Right cardiac atrium (tissue), 5 donors: Measurements from ENCODE around the gene STARD13. TPM values are rescaled to one million over a fixed set of nuclear protein-coding genes. Genes with fewer than 3 reads are reported as not detected.

ENCODE experiments used
- ATAC-seq, 2 donors: fragments of 200-7000 bp; cut with Tn5 transposase; one replicate each; pipeline versions ENCODE4 v1.8.0 to v1.9.1; 2020; ENCODE audit warnings: moderate library complexity in 2 of 2, mild to moderate bottlenecking in 1 of 2
- DNase-seq, 3 donors: peaks; one replicate each; pipeline ENCODE4 v3.0.0-alpha.2; 2020
- H3K27ac ChIP-seq: one replicate; pipeline ENCODE4 v1.5.1; 2013; ENCODE audit warnings: mild to moderate bottlenecking, low read length, control low read depth, moderate library complexity
- H3K27me3 ChIP-seq: one replicate; pipeline ENCODE4 v1.6.1; 2013; ENCODE audit not compliant: control insufficient read depth, insufficient read depth
- H3K4me1 ChIP-seq: one replicate; pipeline ENCODE4 v1.6.1; 2013; ENCODE audit warnings: low read length; ENCODE audit not compliant: control insufficient read depth, insufficient read depth
- H3K4me3 ChIP-seq: one replicate; pipeline ENCODE4 v1.5.1; 2013; ENCODE audit warnings: low read length, control low read depth
- H3K9me3 ChIP-seq: one replicate; pipeline ENCODE4 v1.6.1; 2013; ENCODE audit warnings: low read length; ENCODE audit not compliant: control insufficient read depth
- WGBS: extraction: QIAGEN DNeasy Blood & Tissue Kit; methylation state at CpG from one replicate; pipeline ENCODE4 v1.1.7; 2013; 5-methylcytosine and 5-hydroxymethylcytosine counted together
- intact Hi-C, 4 donors: fragments of 100-400 bp; cut with DNase I; formaldehyde crosslinking; loops; one replicate each; pipeline versions ENCODE4 v1.11.0 to v1.14.0; 2022 to 2023
- polyA plus RNA-seq: library from polyadenylated mRNA; stranded (reverse); fragments of 200-250 nt; gene quantifications from one replicate; pipeline ENCODE4 v1.2.3, GENCODE V29; 2013
- total RNA-seq, 4 donors: library from RNA; stranded (reverse); fragmentation: NEBNext Ultra II Directional; extraction: Animal tissue kit (Norgen Biotek cat#: 25700); gene quantifications; one replicate each; pipeline ENCODE4 v1.2.1, GENCODE V29; 2021
- donor health status: healthy with polysubstance abuse.
- donor health status: DM: no; HTN: yes; CAD: no.
- donor health status: DM: no; HTN: no; CAD: no.
- donor health status: DM: no; HTN: yes; CAD: no; lungs with severe emphysema.
- donor health status: DM: yes; HTN: yes; CAD: no.

Gene STARD13
- total and polyA plus RNA-seq, 5 donors: 9.6 to 35.7 (median 27.3) TPM

DNA sequence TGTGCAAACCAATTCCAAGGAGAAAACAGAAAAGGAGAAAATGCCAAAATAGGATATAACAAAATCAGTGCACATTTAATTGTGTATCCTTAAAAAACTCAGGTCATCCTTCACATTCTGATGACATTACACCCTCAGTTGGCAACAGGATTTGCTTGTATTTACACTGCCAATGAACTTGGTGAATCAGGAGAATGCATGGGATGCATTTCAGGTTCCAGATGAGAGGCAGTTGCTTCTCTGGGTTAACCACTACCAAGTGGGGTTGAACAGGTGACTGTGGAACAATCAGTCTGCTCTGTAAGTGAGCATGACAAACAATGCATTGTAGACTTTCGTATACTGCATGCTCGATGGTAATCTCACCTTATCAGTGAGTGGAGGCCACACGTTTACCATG is 79.1 kb downstream of the STARD13 start:
- WGBS: 74% methylated on average over 3 of the region's 3 CpGs
- Histone ChIP-seq H3K27ac (no peak overlapping the region), H3K4me3 (no peak overlapping the region)

GRCh38 chr13:33205804-33206221 is 79.7 kb downstream of the STARD13 start:
- intact Hi-C loops: no loop called here

More for the DNA sequence above, 79.1 kb downstream of the STARD13 start:
- Histone ChIP-seq H3K4me1 (peaks cover 24% of the 10 kb centered on the region), H3K27me3 (no peaks in the 10 kb centered on the region), H3K9me3 (no peaks in the 10 kb centered on the region)
- intact Hi-C loops: no loop called here
- ATAC-seq (no peak), DNase-seq (no peak)

DNA sequence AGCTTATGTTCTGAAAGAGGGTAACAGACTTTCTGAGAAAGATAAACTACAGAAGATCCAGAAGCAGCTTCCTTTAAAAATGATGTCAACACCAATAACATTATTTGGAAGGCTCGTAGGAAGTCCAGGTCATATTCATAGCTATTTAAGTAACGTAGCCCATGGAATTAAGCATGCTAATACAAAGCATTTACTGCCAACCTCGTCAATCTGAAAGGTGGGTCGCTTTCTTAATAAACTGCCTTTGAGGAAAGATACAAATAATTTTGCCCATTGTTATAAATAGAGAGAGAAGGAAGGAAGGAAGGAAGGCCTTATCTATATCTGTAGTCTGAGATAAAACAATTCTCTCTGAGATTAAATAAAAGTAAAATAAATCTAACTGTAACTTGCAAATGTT is 80.3 kb downstream of the STARD13 start:
- ATAC-seq (no peak), DNase-seq (no peak)
- peak overlapping the region; percentile 54 for H3K4me3 ChIP-seq
- intact Hi-C loops: no loop called here
- H3K27me3 ChIP-seq: no peaks in the 10 kb centered on the region
- H3K9me3 ChIP-seq: no peaks in the 10 kb centered on the region
- H3K27ac ChIP-seq: no peak overlapping the region
- H3K4me1 ChIP-seq: peaks cover 27% of the 10 kb centered on the region
- 27% methylated on average over 4 of the region's 4 CpGs for WGBS

More at GRCh38 chr13:33205804-33206221, 79.7 kb downstream of the STARD13 start:
- ATAC-seq (peak; percentile 33 to 52), DNase-seq (no peak)
- Histone ChIP-seq H3K27ac (peak overlapping the region; percentile 73), H3K9me3 (no peaks in the 10 kb centered on the region), H3K27me3 (no peaks in the 10 kb centered on the region), H3K4me1 (peaks cover 24% of the 10 kb centered on the region), H3K4me3 (peak overlapping the region; percentile 11)
- WGBS: 9% methylated on average over 6 of the region's 6 CpGs

DNA sequence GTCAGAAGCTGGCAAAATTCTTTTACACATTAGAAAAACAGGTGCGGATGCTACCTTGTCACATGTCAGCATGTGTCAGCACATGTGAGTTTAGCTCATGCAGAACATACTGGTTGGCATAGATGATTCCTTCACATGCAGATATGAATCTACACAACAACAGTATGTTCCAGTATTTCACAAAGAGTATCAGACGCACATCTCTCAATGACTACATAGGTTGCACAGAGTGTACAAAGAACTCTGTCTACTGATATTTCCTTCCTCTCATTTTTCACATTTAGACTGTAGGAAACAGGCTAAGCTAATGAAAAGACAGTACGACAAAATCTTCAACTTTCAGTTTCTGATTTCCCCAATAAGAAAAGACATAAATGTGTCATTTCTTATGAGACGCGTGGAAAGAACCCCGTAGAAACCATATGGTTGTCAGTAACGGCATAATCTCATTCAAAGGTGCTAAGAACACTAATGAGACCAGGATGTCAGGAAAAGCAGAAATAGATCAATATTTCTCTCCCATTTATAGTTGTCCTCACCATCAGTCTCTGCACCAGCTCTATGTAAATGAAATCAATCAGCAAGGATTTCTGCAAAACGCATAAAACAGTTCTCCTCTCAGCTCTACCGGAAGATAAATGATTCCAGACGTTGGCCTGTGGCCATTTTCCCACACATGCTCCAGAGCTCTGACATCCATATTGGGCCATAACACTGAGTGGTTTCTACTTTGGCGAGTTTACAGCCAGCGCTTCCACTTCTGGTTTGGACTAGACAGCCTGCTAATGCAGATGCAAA is 81.2 kb downstream of the STARD13 start:
- H3K4me1 ChIP-seq: peaks cover 32% of the 10 kb centered on the region
- ATAC-seq (peak; percentile 77 to 85), DNase-seq (peak; percentile 76 to 85 (median 80))
- intact Hi-C loops: no loop called here
- peak overlapping the region; percentile 83 for H3K27ac ChIP-seq
- H3K9me3 ChIP-seq: no peaks in the 10 kb centered on the region
- peak overlapping the region; percentile 54 for H3K4me3 ChIP-seq
- 20% methylated on average over 12 of the region's 12 CpGs for WGBS
- H3K27me3 ChIP-seq: no peaks in the 10 kb centered on the region

DNA sequence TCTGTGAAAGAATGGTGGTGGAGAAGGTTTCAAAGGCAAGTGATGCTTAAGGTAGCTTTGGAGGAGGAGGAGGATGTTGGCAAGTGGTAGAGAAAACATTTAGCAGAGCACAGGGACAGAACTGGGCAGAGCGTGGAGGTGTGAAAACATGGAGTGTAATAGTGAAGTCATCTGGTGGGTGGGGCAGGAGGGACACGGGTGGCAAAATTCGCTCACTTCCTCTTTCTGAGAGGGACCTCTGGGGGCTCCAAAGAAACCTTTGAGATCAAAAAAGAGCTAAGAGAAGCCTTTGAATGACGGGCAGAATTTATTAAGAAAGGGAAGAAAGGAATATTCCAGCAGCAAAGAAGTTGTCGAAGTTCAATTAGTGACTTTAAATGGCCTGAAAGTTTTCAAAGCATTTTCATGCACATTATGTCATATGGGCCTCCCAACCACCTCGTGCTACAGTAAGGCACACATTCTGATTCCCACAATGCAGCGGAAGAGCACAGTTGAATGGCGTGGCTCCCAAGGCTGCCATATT is 82.8 kb downstream of the STARD13 start:
- ATAC-seq: no peak
- Histone ChIP-seq H3K4me3 (no peak overlapping the region), H3K27me3 (no peaks in the 10 kb centered on the region), H3K27ac (no peak overlapping the region), H3K9me3 (no peaks in the 10 kb centered on the region), H3K4me1 (peaks cover 24% of the 10 kb centered on the region)
- DNase-seq: no peak
- intact Hi-C loops: no loop called here
- WGBS: 83% methylated on average over 8 of the region's 8 CpGs

- no peaks in the 10 kb centered on the region for H3K9me3 ChIP-seq
- no peak for ATAC-seq
- peaks cover 26% of the 10 kb centered on the region for H3K4me1 ChIP-seq
- no peak overlapping the region for H3K4me3 ChIP-seq
- H3K27ac ChIP-seq: no peak overlapping the region
- DNase-seq: no peak
- intact Hi-C loops: no loop called here
- no peaks in the 10 kb centered on the region for H3K27me3 ChIP-seq
- 70% methylated on average over 1 of the region's 1 CpG for WGBS
These were observed 83.9 kb downstream of the STARD13 start for GRCh38 chr13:33201659-33202058.

- H3K9me3 ChIP-seq: no peaks in the 10 kb centered on the region
- WGBS: 68% methylated on average over 2 of the region's 2 CpGs
- intact Hi-C loops: no loop called here
- DNase-seq: no peak
- no peak for ATAC-seq
- H3K4me1 ChIP-seq: peaks cover 23% of the 10 kb centered on the region
- H3K27me3 ChIP-seq: no peaks in the 10 kb centered on the region
- no peak overlapping the region for H3K4me3 ChIP-seq
- H3K27ac ChIP-seq: no peak overlapping the region
These were observed 86.2 kb downstream of the STARD13 start for GRCh38 chr13:33199289-33199850.

DNA sequence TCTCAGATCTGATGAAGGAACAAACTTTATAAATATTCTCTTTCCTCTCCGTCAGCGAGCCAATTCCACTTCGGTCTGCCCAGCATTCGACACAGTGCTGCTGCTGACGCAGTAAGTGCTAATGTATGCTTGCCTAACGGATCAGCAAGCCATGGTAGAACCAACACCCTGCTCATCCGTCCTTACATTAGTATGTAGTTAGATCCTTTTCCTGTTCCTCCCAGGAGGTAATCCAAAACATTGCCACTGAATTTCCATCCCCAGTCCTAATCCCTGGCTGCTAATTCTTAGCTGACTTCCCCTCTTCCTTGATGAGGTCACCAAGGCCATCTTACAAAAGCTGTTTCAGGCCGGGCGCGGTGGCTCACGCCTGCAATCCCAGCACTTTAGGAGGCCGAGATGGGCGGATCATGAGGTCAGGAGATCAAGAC is 88.0 kb downstream of the STARD13 start:
- 67% methylated on average over 13 of the region's 13 CpGs for WGBS
- intact Hi-C loops: no loop called here
- Histone ChIP-seq H3K4me1 (peaks cover 17% of the 10 kb centered on the region), H3K27me3 (no peaks in the 10 kb centered on the region), H3K27ac (peak overlapping the region; percentile 40), H3K9me3 (no peaks in the 10 kb centered on the region), H3K4me3 (no peak overlapping the region)
- ATAC-seq (peak in 1 of 2 donors; percentile 78), DNase-seq (peak; percentile 55 to 66 (median 60))

DNA sequence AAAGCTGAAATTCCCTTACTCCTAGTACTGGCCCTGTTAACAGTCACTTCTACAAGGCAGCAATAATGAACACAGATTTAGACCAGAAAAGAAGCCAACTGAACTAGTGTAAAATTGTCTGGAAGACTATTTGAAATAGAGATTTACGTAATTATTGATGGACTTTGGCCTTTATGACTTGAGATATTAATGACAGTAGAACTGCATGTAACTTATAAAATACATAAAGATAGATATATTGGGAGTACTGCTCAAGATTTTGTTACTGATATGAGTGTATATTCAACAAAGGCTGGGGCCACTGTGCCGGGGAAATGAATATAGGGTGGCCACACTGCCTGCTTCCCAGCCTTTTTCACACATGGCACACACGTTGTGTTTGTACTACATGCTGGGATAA is 88.8 kb downstream of the STARD13 start:
- intact Hi-C loops: no loop called here
- DNase-seq (no peak), ATAC-seq (no peak)
- 92% methylated on average over 3 of the region's 3 CpGs for WGBS
- H3K27me3 ChIP-seq: no peaks in the 10 kb centered on the region
- no peak overlapping the region for H3K27ac ChIP-seq
- H3K9me3 ChIP-seq: no peaks in the 10 kb centered on the region
- H3K4me3 ChIP-seq: no peak overlapping the region
- peaks cover 17% of the 10 kb centered on the region for H3K4me1 ChIP-seq

- no peaks in the 10 kb centered on the region for H3K9me3 ChIP-seq
- 84% methylated on average over 13 of the region's 13 CpGs for WGBS
- H3K4me1 ChIP-seq: peaks cover 17% of the 10 kb centered on the region
- no peak overlapping the region for H3K27ac ChIP-seq
- no peak for ATAC-seq
- H3K4me3 ChIP-seq: no peak overlapping the region
- no peaks in the 10 kb centered on the region for H3K27me3 ChIP-seq
- intact Hi-C loops: no loop called here
- no peak for DNase-seq
These were observed 89.7 kb downstream of the STARD13 start for GRCh38 chr13:33195693-33196464.
